Nephron progenitor cell (in vitro differentiated cells): ENCODE results near the gene PAAF1.

Experiments used
- DNase-seq: peaks from one replicate; pipeline ENCODE4 v3.0.0; 2021
- H3K27ac Mint-ChIP-seq: 2 replicates; pipeline ENCODE4 v1.8.0; 2021; ENCODE audit warnings: mild to moderate bottlenecking, moderate library complexity, mixed read lengths
- H3K27me3 Mint-ChIP-seq: 2 replicates; pipeline ENCODE4 v1.8.0; 2021; ENCODE audit warnings: mild to moderate bottlenecking, low read depth, mixed read lengths; ENCODE audit not compliant: poor library complexity
- H3K36me3 Mint-ChIP-seq: 2 replicates; pipeline ENCODE4 v1.8.0; 2021; ENCODE audit warnings: low read depth, mixed read lengths
- H3K4me1 Mint-ChIP-seq: 2 replicates; pipeline ENCODE4 v1.8.0; 2021; ENCODE audit warnings: mixed read lengths
- H3K4me3 Mint-ChIP-seq: 2 replicates; pipeline ENCODE4 v1.8.0; 2021; ENCODE audit warnings: mild to moderate bottlenecking, moderate library complexity, mixed read lengths
- H3K9me3 Mint-ChIP-seq: 2 replicates; pipeline ENCODE4 v1.8.0; 2021; ENCODE audit warnings: mild to moderate bottlenecking, moderate library complexity, mixed read lengths
- TF ChIP-seq, protein P1 (sequence below): fragments of 200-600 bp; sonication (generic); IDR thresholded peaks from 2 replicates; pipeline ENCODE4 v1.5.0; 2021; ENCODE audit warnings: antibody characterized with exemption

PAAF1 gene

DNA sequence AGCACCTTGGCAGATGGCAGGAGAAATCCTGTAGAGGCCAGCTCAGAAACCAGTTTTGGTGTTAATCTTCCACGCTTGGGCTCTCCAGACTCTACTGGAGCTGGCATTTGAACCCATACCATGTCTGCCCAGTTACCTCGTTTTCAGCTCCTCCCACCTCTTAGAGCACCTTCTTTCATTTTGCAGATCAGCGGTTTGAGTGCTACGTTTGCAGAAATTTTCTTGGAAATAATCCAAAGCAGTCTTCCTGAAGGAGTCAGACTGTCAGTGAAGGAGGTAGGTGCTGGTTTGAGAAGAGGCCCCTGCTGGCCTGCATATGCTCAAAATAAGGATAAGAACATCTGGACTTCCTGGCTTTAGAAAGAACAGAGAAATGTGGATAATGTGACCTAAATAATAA, 13.8 kb upstream of the PAAF1 start:
- Mint-ChIP-seq H3K27ac (no peak overlapping the region), H3K9me3 (no peaks in the 10 kb centered on the region), H3K4me3 (no peak overlapping the region), H3K36me3 (peaks cover 61% of the 10 kb centered on the region), H3K27me3 (no peaks in the 10 kb centered on the region), H3K4me1 (peaks cover 21% of the 10 kb centered on the region)
- TF ChIP-seq, protein P1, sequence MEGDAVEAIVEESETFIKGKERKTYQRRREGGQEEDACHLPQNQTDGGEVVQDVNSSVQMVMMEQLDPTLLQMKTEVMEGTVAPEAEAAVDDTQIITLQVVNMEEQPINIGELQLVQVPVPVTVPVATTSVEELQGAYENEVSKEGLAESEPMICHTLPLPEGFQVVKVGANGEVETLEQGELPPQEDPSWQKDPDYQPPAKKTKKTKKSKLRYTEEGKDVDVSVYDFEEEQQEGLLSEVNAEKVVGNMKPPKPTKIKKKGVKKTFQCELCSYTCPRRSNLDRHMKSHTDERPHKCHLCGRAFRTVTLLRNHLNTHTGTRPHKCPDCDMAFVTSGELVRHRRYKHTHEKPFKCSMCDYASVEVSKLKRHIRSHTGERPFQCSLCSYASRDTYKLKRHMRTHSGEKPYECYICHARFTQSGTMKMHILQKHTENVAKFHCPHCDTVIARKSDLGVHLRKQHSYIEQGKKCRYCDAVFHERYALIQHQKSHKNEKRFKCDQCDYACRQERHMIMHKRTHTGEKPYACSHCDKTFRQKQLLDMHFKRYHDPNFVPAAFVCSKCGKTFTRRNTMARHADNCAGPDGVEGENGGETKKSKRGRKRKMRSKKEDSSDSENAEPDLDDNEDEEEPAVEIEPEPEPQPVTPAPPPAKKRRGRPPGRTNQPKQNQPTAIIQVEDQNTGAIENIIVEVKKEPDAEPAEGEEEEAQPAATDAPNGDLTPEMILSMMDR = no peak
- DNase-seq = no peak

GRCh38 chr11:73866095-73866579, 10.7 kb upstream of the PAAF1 start:
- TF ChIP-seq, protein P1 = no peak
- no peak for DNase-seq
- Mint-ChIP-seq H3K27ac (peak overlapping the region; percentile 74), H3K27me3 (no peaks in the 10 kb centered on the region), H3K36me3 (peaks cover 37% of the 10 kb centered on the region), H3K4me1 (peaks cover 15% of the 10 kb centered on the region), H3K9me3 (no peaks in the 10 kb centered on the region), H3K4me3 (no peak overlapping the region)

DNA sequence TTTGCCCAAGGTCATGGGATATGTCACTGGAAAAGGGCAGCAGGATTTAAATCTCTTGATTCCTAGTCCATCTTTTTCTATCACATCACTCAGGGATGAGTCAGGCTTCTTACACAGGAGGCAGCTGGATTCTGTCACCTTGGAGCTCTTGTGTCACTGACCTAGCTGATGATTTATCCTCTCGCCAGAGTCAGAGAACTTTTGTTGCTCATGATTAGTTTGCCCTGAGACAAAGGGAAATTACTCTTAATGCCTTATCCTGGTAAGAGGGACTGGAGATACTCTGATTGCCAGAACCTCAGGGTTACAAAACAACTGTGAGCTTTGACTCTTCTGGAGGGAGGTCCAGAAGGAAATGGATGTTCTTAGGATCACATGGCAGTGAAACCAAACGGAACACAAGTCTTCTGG, 10.2 kb upstream of the PAAF1 start:
- Mint-ChIP-seq H3K36me3 (peaks cover 37% of the 10 kb centered on the region), H3K4me1 (peaks cover 15% of the 10 kb centered on the region), H3K9me3 (no peaks in the 10 kb centered on the region), H3K27me3 (no peaks in the 10 kb centered on the region), H3K4me3 (no peak overlapping the region), H3K27ac (peak overlapping the region; percentile 74)
- no peak for DNase-seq
- TF ChIP-seq, protein P1 = no peak

GRCh38 chr11:73869332-73869949, 7.4 kb upstream of the PAAF1 start:
- Mint-ChIP-seq H3K4me1 (peaks cover 15% of the 10 kb centered on the region), H3K27me3 (no peaks in the 10 kb centered on the region), H3K9me3 (no peaks in the 10 kb centered on the region), H3K36me3 (peaks cover 45% of the 10 kb centered on the region), H3K4me3 (no peak overlapping the region), H3K27ac (peak overlapping the region; percentile 82)
- DNase-seq = no peak
- TF ChIP-seq, protein P1 = no peak

DNA sequence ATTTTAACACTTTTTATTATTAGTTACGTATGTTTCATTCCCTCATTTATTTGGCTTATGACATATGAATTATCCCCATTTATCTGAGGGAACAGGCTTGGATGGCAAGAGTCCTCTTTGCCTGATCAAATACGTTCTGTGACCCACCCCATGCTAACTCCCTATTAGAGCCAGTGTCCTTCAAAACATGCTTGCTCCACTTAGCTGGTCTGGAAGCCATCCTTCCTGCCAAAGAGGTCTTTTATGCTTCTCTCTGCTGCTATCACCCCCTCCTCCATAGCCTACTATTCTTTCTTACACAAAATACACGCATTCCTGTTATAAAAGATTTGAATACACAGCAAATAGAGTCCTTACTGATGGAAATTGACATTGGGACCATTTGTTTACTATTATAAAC, 6.5 kb upstream of the PAAF1 start:
- no peaks in the 10 kb centered on the region for H3K9me3 Mint-ChIP-seq
- peaks cover 43% of the 10 kb centered on the region for H3K36me3 Mint-ChIP-seq
- H3K27ac Mint-ChIP-seq = peak overlapping the region; percentile 40

More for the DNA sequence above, 6.5 kb upstream of the PAAF1 start:
- TF ChIP-seq, protein P1 = no peak
- Mint-ChIP-seq H3K27me3 (no peaks in the 10 kb centered on the region), H3K4me3 (no peak overlapping the region), H3K4me1 (peaks cover 23% of the 10 kb centered on the region)
- DNase-seq = no peak
